Coronary artery (tissue), 2 donors: Measurements from ENCODE around the gene CCL4L2.
"Not testable (repeated sequence)": the region's sequence is repeated elsewhere in the genome, so short reads cannot be mapped to it uniquely, and the experiment has no call there.

Source experiments
- DNase-seq: peaks from one replicate; pipeline ENCODE4 v3.0.0-alpha.2; 2017; ENCODE audit warnings: low spot score
- H3K27ac ChIP-seq, 2 donors: fragments of 200-600 bp; sonication (generic); one replicate each; pipeline ENCODE4 v1.5.1; 2016 to 2019
- H3K4me3 ChIP-seq: fragments of 200-600 bp; sonication (generic); 2 replicates; pipeline ENCODE4 v1.5.1; 2016; ENCODE audit warnings: mild to moderate bottlenecking, moderate library complexity
- TF ChIP-seq, protein P1 (sequence below): fragments of 200-600 bp; sonication (generic); IDR thresholded peaks from one replicate; pipeline ENCODE4 v1.5.1; 2019; ENCODE audit warnings: antibody characterized with exemption

The CCL4L2 gene

GRCh38 chr17:36188891-36189306, 22.0 kb upstream of the CCL4L2 start:
- TF ChIP-seq, protein P1, sequence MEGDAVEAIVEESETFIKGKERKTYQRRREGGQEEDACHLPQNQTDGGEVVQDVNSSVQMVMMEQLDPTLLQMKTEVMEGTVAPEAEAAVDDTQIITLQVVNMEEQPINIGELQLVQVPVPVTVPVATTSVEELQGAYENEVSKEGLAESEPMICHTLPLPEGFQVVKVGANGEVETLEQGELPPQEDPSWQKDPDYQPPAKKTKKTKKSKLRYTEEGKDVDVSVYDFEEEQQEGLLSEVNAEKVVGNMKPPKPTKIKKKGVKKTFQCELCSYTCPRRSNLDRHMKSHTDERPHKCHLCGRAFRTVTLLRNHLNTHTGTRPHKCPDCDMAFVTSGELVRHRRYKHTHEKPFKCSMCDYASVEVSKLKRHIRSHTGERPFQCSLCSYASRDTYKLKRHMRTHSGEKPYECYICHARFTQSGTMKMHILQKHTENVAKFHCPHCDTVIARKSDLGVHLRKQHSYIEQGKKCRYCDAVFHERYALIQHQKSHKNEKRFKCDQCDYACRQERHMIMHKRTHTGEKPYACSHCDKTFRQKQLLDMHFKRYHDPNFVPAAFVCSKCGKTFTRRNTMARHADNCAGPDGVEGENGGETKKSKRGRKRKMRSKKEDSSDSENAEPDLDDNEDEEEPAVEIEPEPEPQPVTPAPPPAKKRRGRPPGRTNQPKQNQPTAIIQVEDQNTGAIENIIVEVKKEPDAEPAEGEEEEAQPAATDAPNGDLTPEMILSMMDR = no peak
- Histone ChIP-seq H3K27ac (peak overlapping the region in 1 of 2 donors; percentile 48), H3K4me3 (no peak overlapping the region)
- DNase-seq = peak; percentile 62

DNA sequence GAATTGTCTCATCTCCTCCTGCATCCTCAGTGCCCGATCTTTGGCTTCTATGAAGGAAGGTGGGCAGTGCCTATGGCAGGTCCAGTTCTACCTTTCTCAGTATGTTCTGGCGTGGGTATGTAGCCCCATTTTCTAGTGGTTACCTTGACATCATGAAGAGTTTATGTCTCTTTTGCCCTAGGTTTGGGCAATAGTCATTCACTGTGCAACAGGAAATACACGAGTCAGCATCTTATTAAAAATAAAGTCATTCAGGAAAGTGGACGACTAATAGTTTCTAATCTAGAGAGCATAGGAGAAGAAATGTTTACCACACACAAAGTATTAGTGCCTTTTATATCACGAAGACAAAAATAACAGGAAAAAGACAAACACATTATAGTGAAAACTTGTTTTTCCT, 20.9 kb upstream of the CCL4L2 start:
- H3K4me3 ChIP-seq, H3K27ac ChIP-seq, DNase-seq: not testable (repeated sequence)

DNA sequence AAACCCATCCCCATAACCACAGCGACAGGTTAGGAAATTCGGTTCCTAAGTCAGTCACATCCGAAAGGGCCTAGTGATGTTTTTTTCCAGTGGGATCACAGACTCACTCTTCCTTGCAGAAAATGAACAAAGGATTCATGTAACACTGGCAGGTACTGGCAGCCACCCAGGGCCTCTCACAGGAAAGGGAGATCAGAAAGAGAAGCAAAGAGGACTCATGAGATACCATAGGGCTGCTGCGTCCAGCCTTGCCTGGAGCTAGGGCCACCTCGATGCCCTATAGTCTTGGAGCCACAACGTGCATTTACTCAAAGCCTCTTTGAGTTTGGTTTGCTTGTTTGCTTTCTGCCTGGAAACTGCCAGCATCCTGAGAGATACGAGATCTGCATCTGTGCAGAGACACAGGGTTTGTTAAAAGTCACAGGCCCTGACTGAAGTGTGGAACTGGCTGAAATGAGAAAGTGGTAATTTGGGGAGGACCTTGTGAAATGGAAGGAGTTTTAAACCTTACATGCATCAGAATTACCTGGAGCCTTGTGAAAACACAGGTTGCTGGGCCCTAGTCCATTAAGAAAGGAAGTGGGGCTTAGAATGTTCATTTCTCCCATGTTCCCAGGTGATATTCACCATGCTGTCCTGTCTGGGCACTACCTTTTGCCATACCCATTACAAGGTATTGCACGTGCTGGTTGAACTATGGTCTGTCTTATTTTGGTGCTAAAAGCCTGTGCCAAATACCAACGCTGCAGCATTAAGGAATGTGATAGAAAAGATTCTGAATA, 20.1 kb upstream of the CCL4L2 start:
- DNase-seq, H3K27ac ChIP-seq, H3K4me3 ChIP-seq: not testable (repeated sequence)

DNA sequence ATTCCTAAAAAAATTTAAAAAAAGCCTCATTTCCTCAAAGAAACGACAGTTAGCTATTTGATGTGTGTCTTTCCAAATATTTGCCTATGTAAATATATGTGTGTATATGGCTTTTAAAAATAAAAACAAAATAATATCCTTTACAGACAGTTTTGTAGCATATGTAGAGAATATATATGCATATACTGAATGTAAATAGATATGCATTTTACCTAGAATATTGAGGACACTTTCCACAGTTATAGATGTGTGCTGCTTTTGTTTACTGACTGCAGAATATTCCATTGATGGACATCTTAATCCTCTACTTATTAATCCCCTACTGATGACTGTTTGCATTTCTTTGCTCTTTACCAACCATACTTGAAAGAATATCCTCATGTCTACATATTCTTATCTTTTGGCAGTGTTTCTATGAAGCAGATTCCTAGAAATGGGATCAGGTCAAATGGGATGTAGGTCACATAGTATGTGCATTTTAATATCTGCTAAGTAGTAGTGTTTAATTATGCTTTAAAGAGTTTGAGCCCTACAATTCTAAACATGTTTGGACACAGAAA, 17.6 kb upstream of the CCL4L2 start:
- TF ChIP-seq, protein P1 = no peak
- H3K4me3 ChIP-seq = no peak overlapping the region
- no peak for DNase-seq
- no peak overlapping the region for H3K27ac ChIP-seq

- H3K27ac ChIP-seq, H3K4me3 ChIP-seq, DNase-seq: not testable (repeated sequence)
These were observed 16.6 kb upstream of the CCL4L2 start for GRCh38 chr17:36194147-36194831.

DNA sequence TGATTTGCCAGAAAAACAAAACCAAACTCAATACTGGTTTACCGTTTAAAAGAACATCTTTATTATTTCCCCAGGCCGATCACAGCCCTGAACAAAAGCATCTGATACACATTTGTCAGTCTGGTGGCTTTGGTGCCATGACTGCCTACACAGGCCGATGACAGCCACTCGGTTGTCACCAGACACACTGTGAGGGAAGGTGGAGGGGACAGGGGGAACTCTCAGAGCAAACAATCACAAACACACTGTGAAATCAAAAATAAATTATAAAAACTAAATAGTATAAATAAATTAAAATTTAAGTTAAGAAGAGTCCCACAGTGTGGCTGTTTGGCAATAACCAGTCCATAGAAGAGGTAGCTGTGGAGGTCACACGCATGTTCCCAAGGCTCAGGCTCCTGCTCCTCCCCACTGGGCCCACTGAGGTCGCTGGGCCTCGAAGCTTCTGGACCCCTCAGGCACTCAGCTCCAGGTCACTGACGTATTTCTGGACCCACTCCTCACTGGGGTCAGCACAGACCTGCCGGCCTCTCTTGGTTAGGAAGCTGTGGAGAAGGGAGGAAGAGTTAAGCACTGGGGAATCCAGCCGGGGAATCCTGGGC, 15.9 kb upstream of the CCL4L2 start:
- H3K27ac ChIP-seq, H3K4me3 ChIP-seq, DNase-seq: not testable (repeated sequence)

DNA sequence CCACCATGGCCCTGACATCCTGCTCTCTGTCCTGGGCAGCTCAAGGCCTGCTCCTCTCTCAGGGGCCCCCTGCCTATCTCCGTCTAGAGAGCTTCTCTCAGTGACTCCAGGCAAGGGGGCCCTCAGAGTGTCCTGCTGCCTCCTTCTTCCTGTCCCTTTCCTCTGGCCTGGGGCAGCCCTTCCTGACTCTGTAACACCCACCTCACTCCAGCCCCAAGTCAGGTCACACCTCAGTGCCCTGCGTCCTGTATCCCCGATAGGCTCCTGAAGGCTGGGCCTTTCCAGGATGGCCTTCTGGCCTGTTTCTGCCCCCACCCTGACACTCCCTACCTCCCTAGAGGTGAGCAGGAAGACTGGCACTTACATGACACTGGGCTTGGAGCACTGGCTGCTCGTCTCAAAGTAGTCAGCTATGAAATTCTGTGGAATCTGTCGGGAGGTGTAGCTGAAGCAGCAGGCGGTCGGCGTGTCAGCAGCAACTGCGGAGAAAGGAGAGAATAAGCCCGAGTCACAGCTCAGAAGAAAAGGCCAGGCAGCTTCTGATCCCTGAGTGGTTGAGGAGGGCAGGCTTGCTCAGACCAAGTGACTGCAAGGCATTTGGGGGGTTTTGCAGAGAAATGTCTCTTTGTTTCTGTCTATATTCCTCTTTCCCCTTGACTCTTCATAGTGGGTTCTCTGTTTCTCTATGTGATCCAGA, 15.3 kb upstream of the CCL4L2 start:
- no peak for DNase-seq
- Histone ChIP-seq H3K4me3 (no peak overlapping the region), H3K27ac (no peak overlapping the region)
- TF ChIP-seq, protein P1 = no peak

GRCh38 chr17:36196131-36196486, 14.8 kb upstream of the CCL4L2 start:
- Histone ChIP-seq H3K27ac (no peak overlapping the region), H3K4me3 (no peak overlapping the region)
- DNase-seq = no peak
- TF ChIP-seq, protein P1 = no peak

GRCh38 chr17:36197387-36197703, 13.5 kb upstream of the CCL4L2 start:
- H3K27ac ChIP-seq = no peak overlapping the region
- TF ChIP-seq, protein P1 = no peak
- no peak for DNase-seq

More at GRCh38 chr17:36197387-36197703, 13.5 kb upstream of the CCL4L2 start:
- no peak overlapping the region for H3K4me3 ChIP-seq
